Epithelial cell of prostate (primary cell): ENCODE data around the gene UBB.
"Not testable (repeated sequence)": the region's sequence is repeated elsewhere in the genome, so short reads cannot be mapped to it uniquely, and the experiment has no call there.

ENCODE experiments used
- DNase-seq: peaks from one replicate; pipeline ENCODE4 v3.0.0-alpha.2; 2011; ENCODE audit warnings: low read depth, low spot score
- H3K27ac ChIP-seq: fragments of 450-650 bp; 2 replicates; pipeline ENCODE4 v1.5.1; 2017; ENCODE audit warnings: mild to moderate bottlenecking

The UBB gene

DNA sequence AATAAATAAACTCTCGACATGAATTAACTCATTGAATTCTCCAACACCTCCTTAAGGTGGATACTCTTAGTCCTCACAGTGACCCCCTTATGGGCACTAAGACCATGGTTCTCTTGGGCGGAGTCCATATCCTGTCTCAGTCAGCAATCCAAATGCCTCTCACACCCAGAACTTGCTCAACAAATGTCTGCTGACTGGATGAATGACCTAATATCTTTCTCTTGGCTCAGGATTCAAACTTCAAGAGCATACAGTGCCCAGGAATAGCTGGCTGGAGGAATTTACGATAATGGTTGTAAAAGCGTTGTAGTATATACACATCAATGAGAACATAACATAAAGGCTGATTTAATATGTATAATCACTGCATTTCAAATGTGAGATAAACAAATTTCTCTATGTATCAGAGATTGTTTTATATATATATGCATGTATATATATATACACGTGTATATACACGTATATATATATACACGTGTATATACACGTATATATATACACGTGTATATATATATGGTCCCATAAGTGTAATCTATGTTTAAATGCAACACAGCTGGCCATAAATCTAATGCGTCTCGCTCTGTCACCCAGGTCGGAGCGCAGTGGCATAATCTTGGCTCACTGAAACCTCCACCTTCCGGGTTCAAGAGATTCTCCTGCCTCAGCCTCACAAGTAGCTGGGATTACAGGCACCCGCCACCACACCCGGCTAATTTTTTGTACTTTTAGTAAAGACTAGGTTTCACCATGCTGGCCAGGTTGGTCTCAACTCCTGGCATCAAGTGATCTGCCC is 6.5 kb upstream of the UBB start:
- DNase-seq: peak; percentile 51
- peak overlapping the region; percentile 5 for H3K27ac ChIP-seq

DNA sequence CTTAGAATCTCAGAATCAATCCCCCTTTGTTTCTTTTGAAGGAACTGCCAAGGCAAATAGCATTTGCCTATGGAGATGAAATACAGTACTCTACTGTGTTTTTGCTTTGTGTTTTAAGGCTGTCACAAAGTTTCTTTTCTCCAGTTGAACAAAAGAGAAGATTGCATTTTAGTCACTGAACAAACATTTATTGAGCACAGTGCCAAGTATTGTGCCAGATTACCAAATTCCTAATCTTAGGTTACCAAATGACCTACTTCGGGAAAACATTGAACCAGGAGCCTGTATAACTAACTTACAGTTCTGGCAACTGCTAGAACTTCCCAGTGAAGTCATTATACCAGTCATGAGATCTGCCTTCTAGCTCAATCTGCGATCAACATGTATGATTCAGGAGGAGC is 3.0 kb upstream of the UBB start:
- H3K27ac ChIP-seq: peak overlapping the region; percentile 88
- peak; percentile 76 for DNase-seq

GRCh38 chr17:16378636-16379282 is 2.1 kb upstream of the UBB start:
- DNase-seq: peak; percentile 96
- H3K27ac ChIP-seq: peak overlapping the region; percentile 88

GRCh38 chr17:16379654-16380053 is 1.2 kb upstream of the UBB start:
- DNase-seq: no peak
- peak overlapping the region; percentile 88 for H3K27ac ChIP-seq

GRCh38 chr17:16381496-16381820 is 567 bp downstream of the UBB start:
- no peak for DNase-seq
- peak overlapping the region; percentile 88 for H3K27ac ChIP-seq

DNA sequence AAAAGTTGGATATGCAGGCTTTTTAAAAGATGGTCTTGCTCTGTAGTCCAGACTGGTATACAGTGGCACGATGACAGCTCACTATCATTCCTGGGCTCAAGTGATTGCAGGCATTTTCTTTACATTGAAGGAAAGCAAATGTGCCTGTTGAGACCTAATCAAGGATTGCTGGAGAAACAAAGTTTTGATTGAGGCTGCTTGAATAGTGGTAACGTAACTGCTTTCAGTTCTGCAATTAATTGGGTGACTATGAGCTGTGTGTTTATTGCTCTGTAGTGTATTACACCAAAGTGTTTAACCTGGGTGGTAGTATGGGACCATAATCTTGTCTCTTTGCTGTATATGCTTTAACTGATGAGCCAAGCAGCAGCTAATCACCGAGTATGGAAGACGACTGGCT is 2.3 kb downstream of the UBB start:
- H3K27ac ChIP-seq: no peak overlapping the region
- DNase-seq: no peak

DNA sequence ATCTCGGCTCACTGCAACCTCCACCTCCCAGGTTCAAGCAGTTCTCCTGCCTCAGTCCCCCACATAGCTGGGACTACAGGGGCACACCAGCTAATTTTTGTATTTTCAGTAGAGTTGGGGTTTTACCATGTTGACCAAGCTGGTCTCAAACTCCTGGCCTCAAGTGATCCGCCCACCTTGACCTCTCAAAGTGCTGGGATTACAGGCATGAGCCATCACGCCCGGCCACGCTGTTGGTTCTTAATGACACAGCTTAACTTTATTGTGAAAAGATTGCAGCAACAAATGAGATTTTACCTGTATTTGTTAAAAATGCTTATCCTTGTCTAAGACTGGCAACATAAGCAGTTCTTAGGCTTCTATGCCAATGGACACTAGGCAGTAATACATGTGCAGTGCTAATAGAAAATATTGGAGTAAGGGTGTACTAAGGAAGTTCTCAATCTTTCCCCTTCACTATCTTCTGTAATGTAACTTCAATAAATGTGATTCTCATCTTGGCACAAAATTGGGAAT is 2.9 kb downstream of the UBB start:
- no peak for DNase-seq
- peak overlapping the region; percentile 18 for H3K27ac ChIP-seq

DNA sequence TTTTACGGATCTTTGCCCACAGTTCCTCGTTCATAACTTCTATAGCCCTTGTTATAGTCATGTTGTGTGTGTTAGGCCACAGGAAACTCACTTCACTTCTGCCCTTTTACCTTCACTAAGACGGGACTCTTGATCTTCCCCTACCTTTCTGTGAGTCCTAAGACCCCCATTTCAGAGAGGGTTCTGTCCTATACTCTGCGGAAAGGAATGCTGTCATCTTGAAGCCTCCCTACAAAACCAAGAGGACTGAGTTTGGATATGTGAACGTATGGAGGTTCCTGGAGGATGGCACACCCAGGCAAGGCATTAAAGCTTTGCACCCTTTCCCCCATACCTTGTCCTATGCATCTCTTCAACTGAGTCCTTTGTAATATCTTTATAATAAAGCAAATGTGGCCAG is 3.7 kb downstream of the UBB start:
- no peak overlapping the region for H3K27ac ChIP-seq
- DNase-seq: no peak

DNA sequence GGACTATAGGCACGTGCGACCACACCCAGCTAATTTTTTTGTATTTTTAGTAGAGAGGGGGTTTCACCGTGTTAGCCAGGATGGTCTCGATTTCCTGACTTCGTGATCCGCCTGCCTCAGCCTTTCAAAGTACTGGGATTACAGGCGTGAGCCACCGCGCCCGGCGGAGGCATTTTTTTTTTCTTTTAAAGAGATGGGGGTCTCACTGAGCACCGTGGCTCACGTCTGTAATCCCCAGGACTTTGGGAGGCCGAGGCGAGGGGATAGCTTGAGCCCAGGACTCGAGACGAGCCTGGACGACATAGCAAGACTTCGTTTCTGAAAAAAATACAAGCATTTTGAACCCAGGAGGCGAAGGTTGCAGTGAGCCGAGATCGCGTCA is 5.2 kb downstream of the UBB start:
- not testable (repeated sequence) for H3K27ac ChIP-seq, DNase-seq

GRCh38 chr17:16391451-16391850 is 10.6 kb downstream of the UBB start:
- no peak overlapping the region for H3K27ac ChIP-seq
- DNase-seq: no peak

DNA sequence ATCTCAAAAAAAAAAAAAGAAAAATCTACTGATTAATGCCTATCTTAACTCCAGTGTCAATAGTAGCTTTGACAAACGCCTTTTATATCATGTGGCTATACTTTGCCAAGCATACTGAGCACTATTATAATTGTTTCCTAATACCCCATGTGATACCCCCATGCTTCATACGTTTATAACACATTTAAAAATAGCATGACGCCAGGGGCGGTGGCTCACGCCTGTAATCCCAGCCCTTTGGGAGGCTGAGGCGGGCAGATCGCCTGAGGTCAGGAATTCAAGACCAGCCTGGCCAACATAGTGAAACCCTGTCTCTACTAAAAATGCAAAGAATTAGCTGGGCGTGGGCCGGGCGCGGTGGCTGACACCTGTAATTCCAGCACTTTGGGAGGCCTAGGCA is 11.6 kb downstream of the UBB start:
- DNase-seq, H3K27ac ChIP-seq: not testable (repeated sequence)

DNA sequence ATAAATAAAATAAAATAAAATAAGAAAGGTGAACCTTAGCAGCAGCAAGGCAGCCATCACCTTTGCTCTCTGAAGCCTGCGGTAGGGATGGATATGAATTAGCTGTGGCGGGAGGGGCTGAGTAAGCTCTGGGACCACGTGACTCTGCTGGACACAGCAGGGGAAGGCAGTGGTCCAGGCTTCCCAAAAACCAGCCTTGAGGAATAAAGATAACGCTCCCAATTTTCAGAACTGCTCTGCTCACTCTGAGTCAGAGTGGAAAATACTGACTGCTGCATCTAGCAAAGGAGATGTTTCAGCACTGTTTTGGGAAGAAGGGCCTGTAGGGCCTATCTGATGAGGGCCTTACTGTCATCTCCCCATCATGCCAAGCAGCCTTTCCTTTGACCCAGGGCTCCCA is 15.0 kb downstream of the UBB start:
- not testable (repeated sequence) for H3K27ac ChIP-seq, DNase-seq

DNA sequence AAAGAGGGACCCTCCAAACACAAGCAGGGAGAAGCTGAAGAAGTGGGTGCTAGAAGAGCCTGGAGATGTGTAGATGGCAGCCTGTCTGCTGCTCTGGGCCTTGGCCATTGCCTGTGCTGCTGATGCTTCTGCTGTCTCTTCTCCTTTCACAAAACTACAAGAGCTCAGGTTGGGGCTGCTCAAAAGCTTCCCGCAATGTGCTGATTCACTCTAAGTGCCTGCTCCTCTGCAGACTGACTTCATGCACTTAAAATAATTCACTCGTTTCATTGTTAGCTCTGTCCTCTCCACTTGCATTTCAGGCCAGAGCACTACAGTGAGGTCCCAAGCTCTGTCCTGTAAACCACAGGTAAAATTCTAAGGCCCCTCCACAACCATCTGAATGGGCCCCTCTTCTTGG is 15.8 kb downstream of the UBB start:
- H3K27ac ChIP-seq, DNase-seq: not testable (repeated sequence)

DNA sequence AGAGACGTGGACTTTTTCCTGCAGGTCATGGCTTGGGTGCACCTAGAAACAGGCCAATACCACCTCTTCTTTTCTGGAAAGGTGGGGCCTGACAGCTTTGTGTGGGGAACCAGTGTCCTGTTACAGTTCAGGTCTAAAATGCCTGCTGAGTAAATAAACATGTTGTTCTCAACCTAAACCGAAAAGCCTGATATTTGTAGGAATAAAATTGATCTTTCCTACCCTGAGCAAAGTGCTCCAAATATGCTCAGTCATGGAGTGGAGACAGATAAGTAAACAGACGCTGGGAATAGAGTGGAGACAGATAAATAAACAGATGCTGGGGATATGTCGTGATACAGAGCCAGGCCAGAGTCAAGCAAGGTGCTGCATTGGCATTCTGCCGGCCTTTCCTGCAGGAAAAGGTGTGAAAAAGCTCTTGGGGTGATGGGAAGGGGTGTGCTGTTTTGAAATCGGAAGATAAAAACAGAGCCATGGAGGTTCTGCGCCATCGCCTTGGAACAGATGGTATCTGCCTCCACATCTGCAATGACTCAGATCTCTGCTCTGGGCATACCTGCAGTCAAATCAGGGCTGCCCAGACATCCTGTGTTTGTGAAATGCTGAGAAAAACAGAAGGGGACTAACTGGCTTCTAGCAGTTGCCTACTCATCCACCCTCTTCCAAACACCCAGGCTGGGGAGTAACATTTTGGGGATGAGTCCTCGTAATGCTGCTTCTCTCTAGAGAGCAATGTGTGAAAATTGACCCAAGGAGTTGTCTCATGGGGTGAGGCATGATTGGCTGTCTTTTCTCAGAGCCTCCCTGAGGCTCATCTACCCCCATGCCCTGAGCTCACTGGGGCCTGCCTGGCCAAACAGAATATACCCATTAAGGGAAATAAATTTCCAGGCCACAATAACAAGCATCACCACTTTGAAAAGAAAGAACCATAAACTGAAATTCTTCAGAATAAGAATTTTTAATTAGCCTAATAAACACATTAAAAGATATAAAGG is 17.7 kb downstream of the UBB start:
- peak; percentile 65 for DNase-seq
- no peak overlapping the region for H3K27ac ChIP-seq

GRCh38 chr17:16403847-16404246 is 23.0 kb downstream of the UBB start:
- not testable (repeated sequence) for H3K27ac ChIP-seq

DNA sequence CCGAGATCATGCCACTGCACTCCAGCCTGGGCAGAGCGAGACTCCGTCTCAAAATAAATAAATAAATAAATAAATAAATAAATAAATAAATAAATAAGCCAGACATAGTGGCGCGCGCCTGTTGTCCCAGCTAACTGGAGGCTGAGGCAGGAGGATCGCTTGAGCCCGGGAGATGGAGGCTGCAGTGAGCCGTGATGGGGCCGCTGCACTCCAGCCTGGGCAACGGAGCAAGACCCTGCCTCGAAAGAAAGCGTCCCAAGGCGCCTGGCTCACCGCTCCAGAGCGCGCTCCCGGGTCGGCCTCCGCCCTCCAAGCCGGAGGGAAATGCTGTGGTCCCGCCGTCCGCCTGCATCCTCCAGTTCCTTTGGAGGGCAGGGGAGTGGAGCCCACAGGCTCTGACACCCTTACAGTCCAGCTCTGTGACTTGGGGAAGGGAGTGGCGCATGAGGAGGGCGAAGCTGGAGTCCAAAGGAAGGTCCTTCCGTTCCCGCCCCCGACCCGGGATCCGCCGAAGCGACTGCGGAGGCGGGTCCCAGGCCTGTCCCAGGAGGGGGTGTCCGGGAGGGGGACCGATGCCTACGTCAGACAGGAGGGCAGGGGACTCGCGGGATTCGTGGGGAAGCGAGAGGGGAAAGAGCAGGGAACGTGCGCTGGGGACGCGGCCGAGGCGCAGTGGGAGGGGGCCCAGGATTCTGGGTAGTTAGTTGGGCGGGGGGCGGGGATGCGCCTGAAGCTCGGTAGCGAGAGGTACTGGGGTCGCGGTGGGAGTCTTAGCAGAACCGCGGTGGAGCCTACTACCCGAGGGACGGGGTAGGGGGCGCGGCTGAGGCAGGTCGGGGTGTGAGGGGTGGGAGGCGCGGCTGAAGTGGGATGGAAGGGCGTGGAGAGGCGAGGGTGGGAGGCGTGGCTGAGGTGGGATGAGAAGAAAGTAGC is 26.1 kb downstream of the UBB start:
- H3K27ac ChIP-seq: no peak overlapping the region
- no peak for DNase-seq

More at GRCh38 chr17:16403847-16404246, 23.0 kb downstream of the UBB start:
- not testable (repeated sequence) for DNase-seq

GRCh38 chr17:16407911-16408588 is 27.2 kb downstream of the UBB start:
- DNase-seq: no peak
- peak overlapping the region; percentile 24 for H3K27ac ChIP-seq

DNA sequence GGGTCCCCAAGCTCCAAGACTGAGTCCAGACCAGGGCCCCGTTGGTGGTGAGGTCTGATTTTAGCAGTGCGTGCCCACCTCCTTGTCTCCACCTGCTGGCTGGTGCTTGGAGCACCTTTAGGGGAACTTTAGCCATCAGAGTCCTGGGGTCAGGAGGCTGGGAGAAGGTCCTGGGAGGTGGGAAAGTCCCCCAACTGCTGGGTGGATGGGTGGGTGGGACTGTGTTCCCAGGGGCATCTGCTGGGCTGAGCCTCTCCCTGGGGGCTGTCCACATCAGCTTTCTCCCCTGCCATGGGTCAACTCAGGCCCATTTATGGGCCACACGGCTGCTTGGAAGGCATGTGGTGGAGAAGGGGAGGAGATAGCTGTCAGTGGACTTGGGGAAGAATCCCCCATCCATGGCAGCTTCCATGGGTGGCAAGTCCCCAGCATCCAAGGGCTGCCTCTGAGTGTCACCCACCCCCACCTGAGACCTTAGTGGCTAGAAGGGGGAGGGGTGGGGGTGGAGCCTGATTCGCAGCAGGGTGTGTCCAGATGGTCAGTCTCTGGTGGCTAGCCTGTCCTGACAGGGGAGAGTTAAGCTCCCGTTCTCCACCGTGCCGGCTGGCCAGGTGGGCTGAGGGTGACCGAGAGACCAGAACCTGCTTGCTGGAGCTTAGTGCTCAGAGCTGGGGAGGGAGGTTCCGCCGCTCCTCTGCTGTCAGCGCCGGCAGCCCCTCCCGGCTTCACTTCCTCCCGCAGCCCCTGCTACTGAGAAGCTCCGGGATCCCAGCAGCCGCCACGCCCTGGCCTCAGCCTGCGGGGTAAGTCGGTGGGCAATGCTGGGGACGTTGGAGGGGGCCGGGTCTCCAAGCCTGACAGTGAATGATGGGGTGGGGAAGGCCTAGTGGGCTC is 34.4 kb downstream of the UBB start, which contains the start of gene TRPV2:
TSS of gene TRPV2 (plus strand) at position 541 of the 894 bp plus-strand sequence. CDS start 2,098 bp downstream, outside the sequence.
- no peak for DNase-seq
- no peak within 1 kb of the TSS for H3K27ac ChIP-seq
